H1 (cell line): Measurements from ENCODE around the gene RASSF4. TPM values are rescaled to one million over a fixed set of nuclear protein-coding genes. Genes with fewer than 3 reads are reported as not detected.

Source experiments
- CTCF ChIA-PET: fragments of 300-600 bp; sonication (Branson Sonifier 250); formaldehyde crosslinking; loops from one replicate; lab custom pipeline; 2021; ENCODE audit not compliant: partially characterized antibody; lab: Charles Lee
- POLR2A ChIA-PET: fragments of 300-600 bp; sonication (Branson Sonifier 250); formaldehyde crosslinking; loops from one replicate; lab custom pipeline; 2021; ENCODE audit warnings: inconsistent platforms; ENCODE audit not compliant: partially characterized antibody; lab: Charles Lee
- DNase-seq, 2 experiments: peaks; one replicate each; pipeline versions ENCODE4 v3.0.0 to v3.0.0-alpha.2; 2010 to 2022; ENCODE audit warnings: low spot score in 2 of 2, low read depth in 1 of 2, mixed read lengths in 1 of 2
- FAIRE-seq: peaks from 2 replicates; lab custom pipeline; 2011; peaks lifted over from hg19 to GRCh38; lab: Jason Lieb, UNC
- H2AFZ ChIP-seq: 2 replicates; pipeline ENCODE4 v1.8.1; 2012; ENCODE audit warnings: low read length, inconsistent platforms
- H2AK5ac ChIP-seq: 2 replicates; pipeline ENCODE4 v1.6.1; 2013; ENCODE audit warnings: low read depth, low read length
- H2BK120ac ChIP-seq: replicated peaks from 2 replicates; pipeline ENCODE3; 2013; ENCODE audit warnings: low read depth, low read length, inconsistent platforms
- H2BK12ac ChIP-seq: 2 replicates; pipeline ENCODE4 v1.6.1; 2013; ENCODE audit warnings: low read depth, low read length
- H2BK15ac ChIP-seq: 2 replicates; pipeline ENCODE4 v1.6.1; 2013; ENCODE audit warnings: low read length
- H2BK20ac ChIP-seq: 2 replicates; pipeline ENCODE4 v1.6.1; 2013; ENCODE audit warnings: low read length
- H2BK5ac ChIP-seq: 2 replicates; pipeline ENCODE4 v1.6.1; 2013; ENCODE audit warnings: low read depth, low read length
- H3K14ac ChIP-seq: 2 replicates; pipeline ENCODE4 v1.6.1; 2013; ENCODE audit warnings: inconsistent platforms; ENCODE audit not compliant: insufficient read length
- H3K18ac ChIP-seq: 2 replicates; pipeline ENCODE4 v1.6.1; 2013; ENCODE audit warnings: low read length; ENCODE audit errors: extremely low read depth
- H3K23ac ChIP-seq: 2 replicates; pipeline ENCODE4 v1.6.1; 2013; ENCODE audit warnings: inconsistent platforms; ENCODE audit not compliant: insufficient read length
- H3K23me2 ChIP-seq: 2 replicates; pipeline ENCODE4 v1.6.1; 2013; ENCODE audit warnings: low read depth, low read length
- H3K27ac ChIP-seq: 2 replicates; pipeline ENCODE4 v1.6.1; 2011; ENCODE audit warnings: low read depth, low read length, inconsistent platforms
- H3K27me3 ChIP-seq, 4 experiments: replicated peaks in 1 of 4; 1 replicate in 1 of 4; 2 replicates in 3 of 4; pipeline versions ENCODE4 v1.6.1 to v1.8.1; 2011 to 2013; ENCODE audit warnings: low read length in 3 of 4, mild to moderate bottlenecking in 3 of 4, inconsistent platforms in 2 of 4, mixed read lengths in 2 of 4, moderate library complexity in 1 of 4; ENCODE audit not compliant: control insufficient read depth in 3 of 4, insufficient read depth in 3 of 4; ENCODE audit errors: extremely low read depth in 1 of 4
- H3K36me3 ChIP-seq, 4 experiments: 2 replicates each; pipeline versions ENCODE4 v1.6.1 to v1.8.1; 2011 to 2013; ENCODE audit warnings: mild to moderate bottlenecking in 4 of 4, low read length in 3 of 4, moderate library complexity in 2 of 4, control low read depth in 1 of 4, inconsistent platforms in 1 of 4; ENCODE audit not compliant: insufficient read depth in 4 of 4, control insufficient read depth in 2 of 4
- H3K4ac ChIP-seq: replicated peaks from 2 replicates; pipeline ENCODE3; 2013; ENCODE audit warnings: low read length, low read depth, mixed read lengths, inconsistent platforms; ENCODE audit not compliant: insufficient read length
- H3K4me1 ChIP-seq, 4 experiments: replicated peaks in 1 of 4; 1 replicate in 1 of 4; 2 replicates in 3 of 4; pipeline versions ENCODE4 v1.6.1 to v1.8.1; 2011 to 2013; ENCODE audit warnings: low read length in 3 of 4, inconsistent platforms in 2 of 4, mixed read lengths in 1 of 4; ENCODE audit not compliant: insufficient read depth in 4 of 4, control insufficient read depth in 3 of 4
- H3K4me2 ChIP-seq, 2 experiments: 2 replicates each; pipeline versions ENCODE4 v1.6.1 to v1.8.1; 2011 to 2013; ENCODE audit warnings: low read depth in 2 of 2, low read length in 2 of 2, control low read depth in 1 of 2, inconsistent platforms in 1 of 2, mild to moderate bottlenecking in 1 of 2; ENCODE audit not compliant: insufficient read depth in 1 of 2
- H3K4me3 ChIP-seq, 4 experiments: fragments of 200-600, 300-600 bp in 1 of 4; sonication (generic), shearing (Covaris generic), sonication (Bioruptor Twin) in 1 of 4; 2 replicates each; pipeline versions ENCODE4 v1.5.1 to v1.8.1; 2011 to 2016; ENCODE audit warnings: low read length in 4 of 4, low read depth in 3 of 4, control low read depth in 2 of 4, inconsistent platforms in 2 of 4, mild to moderate bottlenecking in 2 of 4, mixed read lengths in 1 of 4, moderate library complexity in 1 of 4; ENCODE audit not compliant: insufficient read depth in 2 of 4; ENCODE audit errors: extremely low read depth in 1 of 4
- H3K56ac ChIP-seq: replicated peaks from 2 replicates; pipeline ENCODE3; 2013; ENCODE audit warnings: low read depth, mild to moderate bottlenecking, mixed read lengths, low read length, inconsistent platforms; ENCODE audit not compliant: insufficient read length
- H3K79me1 ChIP-seq: 2 replicates; pipeline ENCODE4 v1.6.1; 2013; ENCODE audit warnings: low read depth, low read length, control low read depth
- H3K79me2 ChIP-seq, 2 experiments: 2 replicates each; pipeline versions ENCODE4 v1.6.1 to v1.8.1; 2012 to 2013; ENCODE audit warnings: low read length in 2 of 2, mild to moderate bottlenecking in 2 of 2, inconsistent platforms in 1 of 2; ENCODE audit not compliant: insufficient read depth in 2 of 2, control insufficient read depth in 1 of 2
- H3K9ac ChIP-seq, 4 experiments: replicated peaks in 1 of 4; 1 replicate in 1 of 4; 2 replicates in 3 of 4; pipeline versions ENCODE4 v1.6.1 to v1.8.1; 2011 to 2013; ENCODE audit warnings: low read depth in 3 of 4, low read length in 3 of 4, control low read depth in 2 of 4, mild to moderate bottlenecking in 2 of 4, moderate library complexity in 2 of 4, inconsistent platforms in 1 of 4; ENCODE audit errors: extremely low read depth in 1 of 4
- H3K9me3 ChIP-seq, 2 experiments: 2 replicates each; pipeline versions ENCODE4 v1.6.1 to v1.8.1; 2012 to 2013; ENCODE audit warnings: mild to moderate bottlenecking in 2 of 2, moderate library complexity in 2 of 2, control low read depth in 1 of 2, inconsistent platforms in 1 of 2, low read depth in 1 of 2, low read length in 1 of 2, mixed read lengths in 1 of 2; ENCODE audit not compliant: insufficient read depth in 2 of 2
- H4K20me1 ChIP-seq, 2 experiments: replicated peaks in 1 of 2; 2 replicates each; pipeline versions ENCODE3 to v1.8.1; 2011 to 2013; ENCODE audit warnings: inconsistent platforms in 2 of 2, low read length in 2 of 2, mild to moderate bottlenecking in 1 of 2; ENCODE audit not compliant: insufficient read depth in 2 of 2, control insufficient read depth in 1 of 2
- H4K5ac ChIP-seq: 2 replicates; pipeline ENCODE4 v1.6.1; 2013; ENCODE audit warnings: low read length, low read depth, mixed read lengths, inconsistent platforms; ENCODE audit not compliant: insufficient read length
- H4K8ac ChIP-seq: 2 replicates; pipeline ENCODE4 v1.8.0; 2013; ENCODE audit warnings: mild to moderate bottlenecking, moderate library complexity, low read length, inconsistent platforms; ENCODE audit not compliant: insufficient read depth; ENCODE audit errors: extremely low read depth
- H4K91ac ChIP-seq: replicated peaks from 2 replicates; pipeline ENCODE3; 2013; ENCODE audit warnings: low read length, mixed read lengths, inconsistent platforms; ENCODE audit not compliant: insufficient read length
- BCL11A ChIP-seq, 2 experiments: IDR thresholded peaks; one replicate each; pipeline ENCODE4 v1.6.1; 2011; ENCODE audit warnings: low read depth in 2 of 2, low read length in 2 of 2, mild to moderate bottlenecking in 2 of 2
- RFX5 ChIP-seq: IDR thresholded peaks from 2 replicates; pipeline ENCODE4 v1.6.1; 2011; ENCODE audit warnings: low read depth, low read length, improper control_type of control experiment, borderline replicate concordance
- RNF2 ChIP-seq: fragments of 200-900, 300-1000 bp; sonication (generic); IDR thresholded peaks from 2 replicates; pipeline ENCODE4 v1.7.1; 2016; ENCODE audit warnings: borderline replicate concordance, low read depth, mild to moderate bottlenecking, antibody characterized with exemption, low read length; ENCODE audit not compliant: poor library complexity, severe bottlenecking; ENCODE audit errors: missing control alignments
- TBP ChIP-seq: IDR thresholded peaks from 2 replicates; pipeline ENCODE4 v1.6.1; 2011; ENCODE audit warnings: low read depth, low read length, improper control_type of control experiment
- WGBS, 2 experiments: shearing (Covaris generic) in 1 of 2; methylation state at CpG; one replicate each; pipeline versions ENCODE4 v1.1.6 to v1.1.7; 2013 to 2015; ENCODE audit warnings: low lambda C conversion rate in 2 of 2, mixed read lengths in 2 of 2, inconsistent platforms in 1 of 2, low coverage in 1 of 2, missing lambda C conversion rate in 1 of 2; ENCODE audit not compliant: insufficient replicate concordance in 2 of 2, insufficient coverage in 1 of 2, insufficient read length in 1 of 2; ENCODE audit errors: extremely low coverage in 1 of 2, missing lambda C conversion rate in 1 of 2; 5-methylcytosine and 5-hydroxymethylcytosine counted together
- polyA plus RNA-seq, 7 experiments: library from polyadenylated mRNA; depleted of rRNA in 3 of 7; stranded (reverse) in 5 of 7; unstranded in 2 of 7; fragments of >200 nt in 5 of 7; fragments of 200-250 nt in 2 of 7; gene quantifications; 1 replicate in 5 of 7; 2 replicates in 1 of 7; 4 replicates in 1 of 7; pipeline versions ENCODE4 v1.2.1 to v1.2.3, GENCODE V29; 2011 to 2013; ENCODE audit warnings: missing spikeins in 2 of 7, mixed read lengths in 2 of 7
- total RNA-seq: library from RNA; stranded (reverse); fragmentation: NEBNext Ultra II Directional; extraction: Animal tissue kit (Norgen Biotek cat#: 25700); gene quantifications from 2 replicates; pipeline ENCODE4 v1.2.1, GENCODE V29; 2021

RASSF4 gene
- total and polyA plus RNA-seq, 2 of the 8 experiments (the other 6 are each of a cell fraction or from before 2014, with no cell fraction given), result 14.3 to 14.5 TPM

DNA sequence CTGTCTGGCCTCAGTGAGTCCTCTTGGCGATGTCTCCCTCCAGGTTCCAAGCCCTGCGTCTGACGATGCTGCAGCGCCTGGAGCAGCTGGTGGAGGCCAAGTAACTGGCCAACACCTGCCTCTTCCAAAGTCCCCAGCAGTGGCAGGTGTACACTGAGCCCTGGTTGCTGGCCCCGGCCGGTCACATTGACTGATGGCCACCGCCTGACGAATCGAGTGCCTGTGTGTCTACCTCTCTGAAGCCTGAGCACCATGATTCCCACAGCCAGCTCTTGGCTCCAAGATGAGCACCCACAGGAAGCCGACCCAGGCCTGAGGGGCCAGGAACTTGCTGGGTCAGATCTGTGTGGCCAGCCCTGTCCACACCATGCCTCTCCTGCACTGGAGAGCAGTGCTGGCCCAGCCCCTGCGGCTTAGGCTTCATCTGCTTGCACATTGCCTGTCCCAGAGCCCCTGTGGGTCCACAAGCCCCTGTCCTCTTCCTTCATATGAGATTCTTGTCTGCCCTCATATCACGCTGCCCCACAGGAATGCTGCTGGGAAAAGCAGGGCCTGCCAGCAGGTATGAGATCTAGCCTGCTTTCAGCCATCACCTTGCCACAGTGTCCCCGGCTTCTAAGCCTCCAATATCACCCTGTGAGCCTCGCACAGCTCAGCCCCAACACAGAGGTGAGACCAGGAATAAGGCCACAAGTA is 33.8 kb downstream of the RASSF4 start:
- no peak overlapping the region for H3K9ac ChIP-seq

More for the DNA sequence above, 33.8 kb downstream of the RASSF4 start:
- Histone ChIP-seq H4K5ac (no peak overlapping the region), H3K4me1 (peaks cover 2 to 36% (median 22%) of the 10 kb centered on the region in 4 experiments; a peak in 6 of 7 replicates), H2BK12ac (0 out of 2 replicates have a peak overlapping the region, but pooled peaks have one; percentile 53), H3K27me3 (peaks cover 0 to 3% (median 1%) of the 10 kb centered on the region in 4 experiments; a peak in 4 of 7 replicates), H3K79me2 (no peaks in the 10 kb centered on the region), H3K27ac (no peak overlapping the region), H3K4me3 (no peak overlapping the region), H3K9me3 (no peaks in the 10 kb centered on the region), H2AK5ac (no peak overlapping the region; the same call in 1 of the 2 replicates), H4K20me1 (no peaks in the 10 kb centered on the region), H4K91ac (no peak overlapping the region), H2BK20ac (no peak overlapping the region), H2BK5ac (no peak overlapping the region), H2AFZ (no peak overlapping the region), H3K4ac (no peak overlapping the region), H3K36me3 (peaks cover 0 to 3% (median 1%) of the 10 kb centered on the region in 4 experiments; a peak in 1 of 8 replicates), H3K4me2 (no peak overlapping the region), H2BK120ac (no peak overlapping the region), H3K23me2 (no peaks in the 10 kb centered on the region), H3K23ac (no peak overlapping the region), H3K14ac (no peak overlapping the region), H3K18ac (no peak overlapping the region), H4K8ac (no peak overlapping the region), H3K56ac (no peak overlapping the region), H3K79me1 (no peaks in the 10 kb centered on the region), H2BK15ac (no peak overlapping the region)
- DNase-seq (no peak), FAIRE-seq (no peak)
- CTCF ChIA-PET, result interaction anchor here (0.9 to 12.1 kb wide), 8 partner anchors 10 to 94 kb away, joined by 3 to 117 read pairs (median 4); partner anchors contain the start of gene DEPP1
- no peak for TF ChIP-seq TBP
- TF ChIP-seq BCL11A (IDR thresholded peaks at IDR 0.05; ENCODE audit: low read depth in 2 of 2, low read length in 2 of 2), result no peak
- TF ChIP-seq RFX5, result no peak
- no peak for TF ChIP-seq RNF2
- 94% methylated on average over 14 of the region's 14 CpGs; no CpG with 5 or more reads in 1 of the 2 experiments for WGBS, 2 experiments
- POLR2A ChIA-PET, result interaction anchor here (0.6 to 1.1 kb wide), 3 partner anchors 11 to 60 kb away, joined by 3 to 4 read pairs (median 3); no protein-coding TSS in a partner anchor
